HepG2 (cell line): ENCODE measurements around the gene ATRIP. TPM values are rescaled to one million over a fixed set of nuclear protein-coding genes. Genes with fewer than 3 reads are reported as not detected.

ENCODE experiments used
- EP300 ChIP-seq, 3 experiments: sonication (generic) in 1 of 3; formaldehyde crosslinking in 1 of 3; IDR thresholded peaks; 2 replicates each; pipeline versions ENCODE4 v1.5.1 to v1.6.1; 2011 to 2020; ENCODE audit warnings: low read depth in 2 of 3, low read length in 2 of 3, borderline replicate concordance in 1 of 3, improper control_type of control experiment in 1 of 3, mild to moderate bottlenecking in 1 of 3, missing genetic modification reagents in 1 of 3, moderate library complexity in 1 of 3
- HOXA5 ChIP-seq: sonication (generic); formaldehyde crosslinking; IDR thresholded peaks from 2 replicates; pipeline ENCODE4 v1.4.0; 2020; ENCODE audit warnings: missing genetic modification reagents
- PHF5A ChIP-seq: IDR thresholded peaks from one replicate; pipeline ENCODE4 v1.6.1; 2018; ENCODE audit warnings: low read depth, missing genetic modification reagents; ENCODE audit not compliant: unreplicated experiment
- RBAK ChIP-seq: sonication (generic); formaldehyde crosslinking; IDR thresholded peaks from 2 replicates; pipeline ENCODE4 v1.5.1; 2020; ENCODE audit warnings: mild to moderate bottlenecking, missing genetic modification reagents
- TARDBP ChIP-seq: sonication (generic); formaldehyde crosslinking; IDR thresholded peaks from 2 replicates; pipeline ENCODE4 v1.8.0; 2022; ENCODE audit warnings: mild to moderate bottlenecking, missing genetic modification reagents
- ZBTB39 ChIP-seq: sonication (generic); formaldehyde crosslinking; IDR thresholded peaks from 2 replicates; pipeline ENCODE4 v1.5.0; 2020; ENCODE audit warnings: missing genetic modification reagents
- ZNF121 ChIP-seq: sonication (generic); formaldehyde crosslinking; IDR thresholded peaks from 2 replicates; pipeline ENCODE4 v1.5.0; 2020; ENCODE audit warnings: mild to moderate bottlenecking, missing genetic modification reagents
- ZNF276 ChIP-seq: sonication (generic); formaldehyde crosslinking; IDR thresholded peaks from 2 replicates; pipeline ENCODE4 v1.4.0; 2020; ENCODE audit warnings: mild to moderate bottlenecking, low read depth, missing genetic modification reagents
- polyA plus RNA-seq, 8 experiments: library from polyadenylated mRNA; depleted of rRNA in 3 of 8; stranded (reverse) in 7 of 8; unstranded in 1 of 8; fragments of >200 nt; fragmentation: Illumina TruSeq in 4 of 8; extraction: Trizol in 4 of 8; gene quantifications; 2 replicates each; pipeline versions ENCODE4 v1.2.1 to v1.2.3, GENCODE V29; 2011 to 2016; ENCODE audit warnings: low read depth in 4 of 8, missing spikeins in 1 of 8, mixed read lengths in 1 of 8; ENCODE audit not compliant: insufficient read depth in 1 of 8
- total RNA-seq, 5 experiments: library from RNA; depleted of rRNA; stranded (reverse); fragments of >200 nt; fragmentation: Illumina TruSeq; extraction: Trizol; gene quantifications; 2 replicates each; pipeline ENCODE4 v1.2.3, GENCODE V29; 2016; ENCODE audit warnings: low read depth in 1 of 5
- TF ChIP-seq, protein P1 (sequence below): sonication (generic); formaldehyde crosslinking; IDR thresholded peaks from 2 replicates; pipeline ENCODE4 v1.5.1; 2020; ENCODE audit warnings: mild to moderate bottlenecking, missing genetic modification reagents, moderate library complexity
- TF ChIP-seq, protein P2 (sequence below): sonication (generic); formaldehyde crosslinking; IDR thresholded peaks from 2 replicates; pipeline ENCODE4 v1.4.0; 2020; ENCODE audit warnings: missing genetic modification reagents
- TF ChIP-seq, protein P3 (sequence below): sonication (generic); formaldehyde crosslinking; IDR thresholded peaks from 2 replicates; pipeline ENCODE4 v1.5.0; 2020; ENCODE audit warnings: mild to moderate bottlenecking, missing genetic modification reagents, borderline replicate concordance

The ATRIP gene
- total and polyA plus RNA-seq, 2 of the 13 experiments (the other 11 are each of a cell fraction or from before 2014, with no cell fraction given) = 5.1 to 12.5 TPM

- TF ChIP-seq ZNF276 = no peak
- TF ChIP-seq EP300 (IDR thresholded peaks at IDR 0.05; ENCODE audit: low read depth in 2 of 2, low read length in 2 of 2) = no peak; a peak in 2 of 4 replicates
- TF ChIP-seq EP300 (CRISPR knock-in tag; IDR thresholded peaks at IDR 0.05; ENCODE audit: borderline replicate concordance) = no peak
- TF ChIP-seq, protein P1, sequence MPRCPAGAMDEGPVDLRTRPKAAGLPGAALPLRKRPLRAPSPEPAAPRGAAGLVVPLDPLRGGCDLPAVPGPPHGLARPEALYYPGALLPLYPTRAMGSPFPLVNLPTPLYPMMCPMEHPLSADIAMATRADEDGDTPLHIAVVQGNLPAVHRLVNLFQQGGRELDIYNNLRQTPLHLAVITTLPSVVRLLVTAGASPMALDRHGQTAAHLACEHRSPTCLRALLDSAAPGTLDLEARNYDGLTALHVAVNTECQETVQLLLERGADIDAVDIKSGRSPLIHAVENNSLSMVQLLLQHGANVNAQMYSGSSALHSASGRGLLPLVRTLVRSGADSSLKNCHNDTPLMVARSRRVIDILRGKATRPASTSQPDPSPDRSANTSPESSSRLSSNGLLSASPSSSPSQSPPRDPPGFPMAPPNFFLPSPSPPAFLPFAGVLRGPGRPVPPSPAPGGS = no peak
- TF ChIP-seq HOXA5 (CRISPR knock-in tag) = no peak
- no peak for TF ChIP-seq RBAK (CRISPR knock-in tag)
- TF ChIP-seq ZBTB39 (CRISPR knock-in tag) = 0 out of 2 replicates have a peak, but pooled peaks have one; percentile 52
- TF ChIP-seq ZNF121 (CRISPR knock-in tag) = no peak
- TF ChIP-seq, protein P2, sequence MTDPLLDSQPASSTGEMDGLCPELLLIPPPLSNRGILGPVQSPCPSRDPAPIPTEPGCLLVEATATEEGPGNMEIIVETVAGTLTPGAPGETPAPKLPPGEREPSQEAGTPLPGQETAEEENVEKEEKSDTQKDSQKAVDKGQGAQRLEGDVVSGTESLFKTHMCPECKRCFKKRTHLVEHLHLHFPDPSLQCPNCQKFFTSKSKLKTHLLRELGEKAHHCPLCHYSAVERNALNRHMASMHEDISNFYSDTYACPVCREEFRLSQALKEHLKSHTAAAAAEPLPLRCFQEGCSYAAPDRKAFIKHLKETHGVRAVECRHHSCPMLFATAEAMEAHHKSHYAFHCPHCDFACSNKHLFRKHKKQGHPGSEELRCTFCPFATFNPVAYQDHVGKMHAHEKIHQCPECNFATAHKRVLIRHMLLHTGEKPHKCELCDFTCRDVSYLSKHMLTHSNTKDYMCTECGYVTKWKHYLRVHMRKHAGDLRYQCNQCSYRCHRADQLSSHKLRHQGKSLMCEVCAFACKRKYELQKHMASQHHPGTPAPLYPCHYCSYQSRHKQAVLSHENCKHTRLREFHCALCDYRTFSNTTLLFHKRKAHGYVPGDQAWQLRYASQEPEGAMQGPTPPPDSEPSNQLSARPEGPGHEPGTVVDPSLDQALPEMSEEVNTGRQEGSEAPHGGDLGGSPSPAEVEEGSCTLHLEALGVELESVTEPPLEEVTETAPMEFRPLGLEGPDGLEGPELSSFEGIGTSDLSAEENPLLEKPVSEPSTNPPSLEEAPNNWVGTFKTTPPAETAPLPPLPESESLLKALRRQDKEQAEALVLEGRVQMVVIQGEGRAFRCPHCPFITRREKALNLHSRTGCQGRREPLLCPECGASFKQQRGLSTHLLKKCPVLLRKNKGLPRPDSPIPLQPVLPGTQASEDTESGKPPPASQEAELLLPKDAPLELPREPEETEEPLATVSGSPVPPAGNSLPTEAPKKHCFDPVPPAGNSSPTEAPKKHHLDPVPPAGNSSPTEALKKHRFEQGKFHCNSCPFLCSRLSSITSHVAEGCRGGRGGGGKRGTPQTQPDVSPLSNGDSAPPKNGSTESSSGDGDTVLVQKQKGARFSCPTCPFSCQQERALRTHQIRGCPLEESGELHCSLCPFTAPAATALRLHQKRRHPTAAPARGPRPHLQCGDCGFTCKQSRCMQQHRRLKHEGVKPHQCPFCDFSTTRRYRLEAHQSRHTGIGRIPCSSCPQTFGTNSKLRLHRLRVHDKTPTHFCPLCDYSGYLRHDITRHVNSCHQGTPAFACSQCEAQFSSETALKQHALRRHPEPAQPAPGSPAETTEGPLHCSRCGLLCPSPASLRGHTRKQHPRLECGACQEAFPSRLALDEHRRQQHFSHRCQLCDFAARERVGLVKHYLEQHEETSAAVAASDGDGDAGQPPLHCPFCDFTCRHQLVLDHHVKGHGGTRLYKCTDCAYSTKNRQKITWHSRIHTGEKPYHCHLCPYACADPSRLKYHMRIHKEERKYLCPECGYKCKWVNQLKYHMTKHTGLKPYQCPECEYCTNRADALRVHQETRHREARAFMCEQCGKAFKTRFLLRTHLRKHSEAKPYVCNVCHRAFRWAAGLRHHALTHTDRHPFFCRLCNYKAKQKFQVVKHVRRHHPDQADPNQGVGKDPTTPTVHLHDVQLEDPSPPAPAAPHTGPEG = no peak
- peak; percentile 36; the same call in 1 of the 2 replicates for TF ChIP-seq TARDBP (CRISPR knock-in tag)
- peak; percentile 35 for TF ChIP-seq PHF5A (CRISPR knock-in tag)
- TF ChIP-seq, protein P3, sequence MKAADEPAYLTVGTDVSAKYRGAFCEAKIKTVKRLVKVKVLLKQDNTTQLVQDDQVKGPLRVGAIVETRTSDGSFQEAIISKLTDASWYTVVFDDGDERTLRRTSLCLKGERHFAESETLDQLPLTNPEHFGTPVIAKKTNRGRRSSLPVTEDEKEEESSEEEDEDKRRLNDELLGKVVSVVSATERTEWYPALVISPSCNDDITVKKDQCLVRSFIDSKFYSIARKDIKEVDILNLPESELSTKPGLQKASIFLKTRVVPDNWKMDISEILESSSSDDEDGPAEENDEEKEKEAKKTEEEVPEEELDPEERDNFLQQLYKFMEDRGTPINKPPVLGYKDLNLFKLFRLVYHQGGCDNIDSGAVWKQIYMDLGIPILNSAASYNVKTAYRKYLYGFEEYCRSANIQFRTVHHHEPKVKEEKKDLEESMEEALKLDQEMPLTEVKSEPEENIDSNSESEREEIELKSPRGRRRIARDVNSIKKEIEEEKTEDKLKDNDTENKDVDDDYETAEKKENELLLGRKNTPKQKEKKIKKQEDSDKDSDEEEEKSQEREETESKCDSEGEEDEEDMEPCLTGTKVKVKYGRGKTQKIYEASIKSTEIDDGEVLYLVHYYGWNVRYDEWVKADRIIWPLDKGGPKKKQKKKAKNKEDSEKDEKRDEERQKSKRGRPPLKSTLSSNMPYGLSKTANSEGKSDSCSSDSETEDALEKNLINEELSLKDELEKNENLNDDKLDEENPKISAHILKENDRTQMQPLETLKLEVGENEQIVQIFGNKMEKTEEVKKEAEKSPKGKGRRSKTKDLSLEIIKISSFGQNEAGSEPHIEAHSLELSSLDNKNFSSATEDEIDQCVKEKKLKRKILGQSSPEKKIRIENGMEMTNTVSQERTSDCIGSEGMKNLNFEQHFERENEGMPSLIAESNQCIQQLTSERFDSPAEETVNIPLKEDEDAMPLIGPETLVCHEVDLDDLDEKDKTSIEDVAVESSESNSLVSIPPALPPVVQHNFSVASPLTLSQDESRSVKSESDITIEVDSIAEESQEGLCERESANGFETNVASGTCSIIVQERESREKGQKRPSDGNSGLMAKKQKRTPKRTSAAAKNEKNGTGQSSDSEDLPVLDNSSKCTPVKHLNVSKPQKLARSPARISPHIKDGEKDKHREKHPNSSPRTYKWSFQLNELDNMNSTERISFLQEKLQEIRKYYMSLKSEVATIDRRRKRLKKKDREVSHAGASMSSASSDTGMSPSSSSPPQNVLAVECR (CRISPR knock-in tag) = peak; percentile 55; the same call in 1 of the 2 replicates
Measured at GRCh38 chr3:48428572-48429316, 17.8 kb upstream of the ATRIP start (continued).
